Common myeloid progenitor, CD34-positive (primary cell): ENCODE data around the gene HLA-DQA1.
A peak's percentile ranks its signal among the peaks of the same experiment; 100 is the strongest.
"Not testable (repeated sequence)": the region's sequence is repeated elsewhere in the genome, so short reads cannot be mapped to it uniquely, and the experiment has no call there.

Source experiments
- CTCF ChIA-PET: fragments of 350-600 bp; sonication (Branson Sonifier 250); formaldehyde crosslinking; loops from one replicate; lab custom pipeline; 2021; ENCODE audit warnings: antibody characterized with exemption; lab: Charles Lee
- POLR2A ChIA-PET: fragments of 350-600 bp; sonication (Branson Sonifier 250); formaldehyde crosslinking; loops from one replicate; lab custom pipeline; 2021; ENCODE audit warnings: antibody characterized with exemption; lab: Charles Lee
- DNase-seq, 3 donors: peaks; one replicate each; pipeline versions ENCODE4 v3.0.0 to v3.0.0-alpha.2; 2013
- H3K27ac ChIP-seq, 2 experiments: 1 replicate in 1 of 2; 2 replicates in 1 of 2; pipeline ENCODE4 v1.7.0; 2013; ENCODE audit warnings: inconsistent platforms in 2 of 2, low read length in 2 of 2, mild to moderate bottlenecking in 2 of 2, low read depth in 1 of 2, moderate library complexity in 1 of 2; ENCODE audit not compliant: severe bottlenecking in 2 of 2, insufficient read depth in 1 of 2, poor library complexity in 1 of 2
- H3K27me3 ChIP-seq, 5 experiments: replicated peaks in 2 of 5; 1 replicate in 3 of 5; 2 replicates in 2 of 5; pipeline versions ENCODE4 v1.6.1 to v1.7.0; 2013; ENCODE audit warnings: low read length in 4 of 5, mild to moderate bottlenecking in 2 of 5, moderate library complexity in 2 of 5, inconsistent platforms in 1 of 5; ENCODE audit not compliant: insufficient read depth in 5 of 5, control insufficient read depth in 4 of 5
- H3K36me3 ChIP-seq, 4 experiments: 1 replicate in 2 of 4; 2 replicates in 2 of 4; pipeline versions ENCODE4 v1.6.1 to v1.7.0; 2013; ENCODE audit warnings: low read length in 3 of 4, control low read depth in 1 of 4, mild to moderate bottlenecking in 1 of 4; ENCODE audit not compliant: control insufficient read depth in 4 of 4, insufficient read depth in 4 of 4
- H3K4me1 ChIP-seq, 4 experiments: 1 replicate in 3 of 4; 2 replicates in 1 of 4; pipeline versions ENCODE4 v1.6.1 to v1.7.1; 2013; ENCODE audit warnings: low read length in 3 of 4, mild to moderate bottlenecking in 3 of 4, control low read depth in 1 of 4, inconsistent platforms in 1 of 4, moderate library complexity in 1 of 4; ENCODE audit not compliant: control insufficient read depth in 4 of 4, insufficient read depth in 4 of 4; ENCODE audit errors: control extremely low read depth in 1 of 4
- H3K4me3 ChIP-seq, 7 experiments: 1 replicate in 4 of 7; 2 replicates in 3 of 7; pipeline versions ENCODE4 v1.5.1 to v1.7.0; 2013; ENCODE audit warnings: mild to moderate bottlenecking in 7 of 7, low read length in 6 of 7, moderate library complexity in 6 of 7, inconsistent platforms in 2 of 7, low read depth in 2 of 7, control low read depth in 1 of 7; ENCODE audit not compliant: insufficient read depth in 4 of 7, control insufficient read depth in 1 of 7; ENCODE audit errors: extremely low read depth in 1 of 7
- H3K9me3 ChIP-seq, 5 experiments: 1 replicate in 4 of 5; 2 replicates in 1 of 5; pipeline versions ENCODE4 v1.6.1 to v1.7.1; 2013; ENCODE audit warnings: low read length in 4 of 5, mild to moderate bottlenecking in 2 of 5, inconsistent platforms in 1 of 5, low read depth in 1 of 5, moderate library complexity in 1 of 5; ENCODE audit not compliant: control insufficient read depth in 4 of 5, insufficient read depth in 2 of 5; ENCODE audit errors: control extremely low read depth in 1 of 5
- whole genome bisulfite sequencing: methylation state at CpG from one replicate; pipeline ENCODE4 v1.1.5; 2013; ENCODE audit not compliant: insufficient coverage; 5-methylcytosine and 5-hydroxymethylcytosine counted together

Gene HLA-DQA1

GRCh38 chr6:32674123-32674522 is 36.9 kb downstream of the HLA-DQA1 start:
- H3K36me3 ChIP-seq, DNase-seq, POLR2A ChIA-PET, H3K4me3 ChIP-seq, CTCF ChIA-PET, H3K27ac ChIP-seq, H3K27me3 ChIP-seq: not testable (repeated sequence)
- H3K4me1 ChIP-seq = peaks cover 0 to 21% (median 11%) of the 10 kb centered on the region in 4 experiments
- H3K9me3 ChIP-seq = peaks cover 0 to 12% (median 0%) of the 10 kb centered on the region in 5 experiments
- WGBS = no CpG with 5 or more reads among the region's 7 CpGs

- ChIA-PET POLR2A (no interaction called here), CTCF (no interaction called here)
- H3K4me3 ChIP-seq = peak overlapping the region in 2 of 7 experiments; percentile 13 to 36
- no peak overlapping the region for H3K27ac ChIP-seq
- H3K4me1 ChIP-seq = peaks cover 0 to 11% (median 6%) of the 10 kb centered on the region in 4 experiments
- no peaks in the 10 kb centered on the region for H3K27me3 ChIP-seq
- DNase-seq = peak in 1 of 3 donors; percentile 72
- H3K36me3 ChIP-seq = no peaks in the 10 kb centered on the region
- WGBS = 0% methylated on average over 2 of the region's 4 CpGs
- H3K9me3 ChIP-seq = peaks cover 0 to 9% (median 0%) of the 10 kb centered on the region in 5 experiments
Measured at GRCh38 chr6:32679492-32679891, 42.3 kb downstream of the HLA-DQA1 start.

GRCh38 chr6:32680055-32680454 is 42.8 kb downstream of the HLA-DQA1 start:
- H3K4me3 ChIP-seq = peak overlapping the region in 2 of 7 experiments; percentile 13 to 36
- DNase-seq = peak in 1 of 3 donors; percentile 21
- H3K27ac ChIP-seq = no peak overlapping the region
- ChIA-PET CTCF (no interaction called here), POLR2A (no interaction called here)
- H3K4me1 ChIP-seq = peaks cover 0 to 12% (median 9%) of the 10 kb centered on the region in 4 experiments
- H3K9me3 ChIP-seq = peaks cover 0 to 9% (median 0%) of the 10 kb centered on the region in 5 experiments
- no CpG with 5 or more reads among the region's 1 CpG for WGBS
- no peaks in the 10 kb centered on the region for H3K27me3 ChIP-seq
- H3K36me3 ChIP-seq = no peaks in the 10 kb centered on the region

- peaks cover 0 to 24% (median 15%) of the 10 kb centered on the region in 4 experiments for H3K4me1 ChIP-seq
- no peak overlapping the region for H3K27ac ChIP-seq
- H3K9me3 ChIP-seq = no peaks in the 10 kb centered on the region
- no peak overlapping the region for H3K4me3 ChIP-seq
- H3K36me3 ChIP-seq = no peaks in the 10 kb centered on the region
- DNase-seq = no peak
- ChIA-PET CTCF (no interaction called here), POLR2A (no interaction called here)
- H3K27me3 ChIP-seq = no peaks in the 10 kb centered on the region
- 80% methylated on average over 1 of the region's 3 CpGs for WGBS
Measured at GRCh38 chr6:32684246-32684645, 47.0 kb downstream of the HLA-DQA1 start.

- Histone ChIP-seq H3K27me3 (no peaks in the 10 kb centered on the region), H3K36me3 (no peaks in the 10 kb centered on the region), H3K27ac (peak overlapping the region in 1 of 2 experiments; percentile 54), H3K9me3 (no peaks in the 10 kb centered on the region), H3K4me3 (no peak overlapping the region), H3K4me1 (peaks cover 0 to 23% (median 12%) of the 10 kb centered on the region in 4 experiments)
- POLR2A ChIA-PET = interaction anchor here (0.6 kb wide), 1 partner anchor 224 kb away, joined by 3 read pairs; no protein-coding TSS in a partner anchor
- peak; percentile 85 to 96 (median 93) for DNase-seq
- CTCF ChIA-PET = interaction anchor here (1.0 kb wide), 1 partner anchor 255 kb away, joined by 3 read pairs; no protein-coding TSS in a partner anchor
- WGBS = 0% methylated on average over 1 of the region's 1 CpG
Measured at GRCh38 chr6:32685603-32686002, 48.4 kb downstream of the HLA-DQA1 start.

- CTCF ChIA-PET = interaction anchor here (1.0 to 3.2 kb wide), 3 partner anchors 11 to 258 kb away, joined by 3 to 16 read pairs (median 7); no protein-coding TSS in a partner anchor
- WGBS = 76% methylated on average over 2 of the region's 5 CpGs
Measured at GRCh38 chr6:32689531-32690501, 52.6 kb downstream of the HLA-DQA1 start.

More at GRCh38 chr6:32689531-32690501, 52.6 kb downstream of the HLA-DQA1 start:
- H3K27ac ChIP-seq = no peak overlapping the region
- POLR2A ChIA-PET = interaction anchor here (0.6 kb wide), 1 partner anchor 494 kb away, joined by 3 read pairs; no protein-coding TSS in a partner anchor
- H3K36me3 ChIP-seq = no peaks in the 10 kb centered on the region
- DNase-seq = peak; percentile 44 to 69 (median 65)
- no peaks in the 10 kb centered on the region for H3K9me3 ChIP-seq
- peaks cover 0 to 23% (median 9%) of the 10 kb centered on the region in 4 experiments for H3K4me1 ChIP-seq
- no peak overlapping the region for H3K4me3 ChIP-seq
- no peaks in the 10 kb centered on the region for H3K27me3 ChIP-seq
